ENCODE results near the gene CAMK2G.

DNA sequence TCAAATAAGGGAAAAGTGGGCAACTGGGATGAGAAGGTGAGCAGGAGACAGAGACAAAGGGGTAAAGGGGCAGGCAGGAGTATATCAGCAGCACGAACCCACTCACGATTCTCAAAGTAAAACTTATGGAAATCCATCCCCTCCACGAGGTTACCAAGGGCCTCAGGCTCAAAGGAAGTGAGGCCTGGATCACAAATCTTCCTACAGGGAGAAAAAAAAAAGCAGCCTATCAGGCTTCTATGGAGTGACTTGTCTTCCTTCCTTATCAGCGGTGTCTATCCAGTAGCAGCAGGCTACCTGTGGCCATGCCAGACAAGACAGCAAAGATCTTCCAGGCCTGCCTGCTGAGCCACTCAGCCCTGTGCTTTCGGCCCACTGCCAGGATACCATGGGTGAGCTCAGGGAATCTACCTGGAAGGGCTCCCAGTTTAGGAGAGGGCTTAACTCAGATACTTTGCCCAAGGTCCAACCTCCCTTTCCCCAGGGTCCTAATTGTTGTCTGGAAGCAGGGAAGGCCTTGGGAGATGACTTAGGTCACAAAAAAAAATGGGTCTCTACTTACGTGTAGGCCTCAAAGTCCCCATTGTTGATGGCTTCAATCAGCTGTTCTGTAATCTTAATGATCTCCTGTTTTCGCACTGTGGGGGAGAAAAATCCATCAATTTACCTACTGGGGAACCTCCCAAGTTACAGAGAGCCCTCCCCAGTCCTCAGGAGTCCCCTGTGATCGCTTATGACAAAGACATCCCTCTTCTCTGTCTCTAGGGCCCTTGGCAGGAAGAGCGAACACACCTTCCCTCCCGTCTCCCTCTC lies 57.2 kb downstream of the CAMK2G start:
- no peak for TF ChIP-seq EZH2 (IDR thresholded peaks at IDR 0.05; ENCODE audit: insufficient read depth, poor library complexity, severe bottlenecking)
- TF ChIP-seq EZH2phosphoT487 (IDR thresholded peaks at IDR 0.05; ENCODE audit: insufficient read depth, low read depth), result no peak
